Fibroblast of lung (primary cell): ENCODE measurements around the gene SLC34A1. TPM values are rescaled to one million over a fixed set of nuclear protein-coding genes. Genes with fewer than 3 reads are reported as not detected.
A peak's percentile ranks its signal among the peaks of the same experiment; 100 is the strongest.

Experiments used
- DNase-seq, 2 donors: peaks; one replicate each; pipeline versions ENCODE4 v3.0.0 to v3.0.0-alpha.2; 2010; ENCODE audit warnings: low read depth in 2 of 2
- H2AFZ ChIP-seq: 2 replicates; pipeline ENCODE4 v1.5.1; 2012; ENCODE audit warnings: low read length, control low read depth, inconsistent platforms
- H3K27ac ChIP-seq: 2 replicates; pipeline ENCODE4 v1.5.1; 2011; ENCODE audit warnings: low read length, control low read depth; ENCODE audit not compliant: insufficient read depth
- H3K27me3 ChIP-seq: 2 replicates; pipeline ENCODE4 v1.5.1; 2011; ENCODE audit warnings: mild to moderate bottlenecking, low read length; ENCODE audit not compliant: control insufficient read depth, insufficient read depth
- H3K36me3 ChIP-seq: 2 replicates; pipeline ENCODE4 v1.5.1; 2011; ENCODE audit warnings: low read length; ENCODE audit not compliant: control insufficient read depth, insufficient read depth
- H3K4me1 ChIP-seq: 2 replicates; pipeline ENCODE4 v1.5.1; 2011; ENCODE audit warnings: low read length; ENCODE audit not compliant: control insufficient read depth, insufficient read depth; ENCODE audit errors: extremely low read depth
- H3K4me2 ChIP-seq: 2 replicates; pipeline ENCODE4 v1.5.1; 2011; ENCODE audit warnings: low read length, control low read depth; ENCODE audit not compliant: insufficient read depth; ENCODE audit errors: extremely low read depth
- H3K4me3 ChIP-seq, 4 experiments: fragments of 200-600 bp in 1 of 4; sonication (generic) in 1 of 4; replicated peaks in 1 of 4; 2 replicates each; pipeline ENCODE4 v1.5.1; 2011 to 2016; ENCODE audit warnings: low read length in 4 of 4, low read depth in 3 of 4, mild to moderate bottlenecking in 3 of 4, control low read depth in 2 of 4, inconsistent platforms in 1 of 4, mixed read lengths in 1 of 4; ENCODE audit not compliant: insufficient read depth in 1 of 4; ENCODE audit errors: control extremely low read depth in 1 of 4
- H3K79me2 ChIP-seq: 2 replicates; pipeline ENCODE4 v1.5.1; 2012; ENCODE audit warnings: mild to moderate bottlenecking, low read length, inconsistent platforms; ENCODE audit not compliant: control insufficient read depth, insufficient read depth
- H3K9ac ChIP-seq: 2 replicates; pipeline ENCODE4 v1.5.1; 2011; ENCODE audit warnings: mild to moderate bottlenecking, low read length, control low read depth; ENCODE audit not compliant: insufficient read depth
- H3K9me3 ChIP-seq: 2 replicates; pipeline ENCODE4 v1.5.1; 2012; ENCODE audit warnings: low read depth, low read length; ENCODE audit not compliant: control insufficient read depth, insufficient read depth
- H4K20me1 ChIP-seq: 2 replicates; pipeline ENCODE4 v1.5.1; 2011; ENCODE audit warnings: low read length; ENCODE audit not compliant: control insufficient read depth, insufficient read depth; ENCODE audit errors: extremely low read depth
- EZH2 ChIP-seq: IDR thresholded peaks from 2 replicates; pipeline ENCODE4 v1.5.1; 2012; ENCODE audit warnings: low read length, control low read depth, mild to moderate bottlenecking; ENCODE audit errors: missing control alignments
- polyA plus RNA-seq, 2 donors: library from polyadenylated mRNA; depleted of rRNA in 1 of 2; stranded (reverse) in 1 of 2; unstranded in 1 of 2; fragments of >200 nt; gene quantifications; 2 replicates each; pipeline ENCODE4 v1.2.1, GENCODE V29; 2011 to 2012; ENCODE audit warnings: missing spikeins in 1 of 2
- total RNA-seq: library from RNA; depleted of rRNA; stranded (reverse); fragments of >200 nt; gene quantifications from 2 replicates; pipeline ENCODE4 v1.2.1, GENCODE V29; 2014
- TF ChIP-seq, protein P1 (sequence below), 2 donors: IDR thresholded peaks in 1 of 2; conservative IDR thresholded peaks in 1 of 2; 1 replicate in 1 of 2; 2 replicates in 1 of 2; pipeline ENCODE4 v1.5.1; 2011 to 2012; ENCODE audit warnings: low read length in 2 of 2, control low read depth in 1 of 2, inconsistent platforms in 1 of 2, low read depth in 1 of 2, mild to moderate bottlenecking in 1 of 2

Gene SLC34A1
- total and polyA plus RNA-seq, 2 donors (not counting 1 experiment from before 2014, with no cell fraction given): not detected

DNA sequence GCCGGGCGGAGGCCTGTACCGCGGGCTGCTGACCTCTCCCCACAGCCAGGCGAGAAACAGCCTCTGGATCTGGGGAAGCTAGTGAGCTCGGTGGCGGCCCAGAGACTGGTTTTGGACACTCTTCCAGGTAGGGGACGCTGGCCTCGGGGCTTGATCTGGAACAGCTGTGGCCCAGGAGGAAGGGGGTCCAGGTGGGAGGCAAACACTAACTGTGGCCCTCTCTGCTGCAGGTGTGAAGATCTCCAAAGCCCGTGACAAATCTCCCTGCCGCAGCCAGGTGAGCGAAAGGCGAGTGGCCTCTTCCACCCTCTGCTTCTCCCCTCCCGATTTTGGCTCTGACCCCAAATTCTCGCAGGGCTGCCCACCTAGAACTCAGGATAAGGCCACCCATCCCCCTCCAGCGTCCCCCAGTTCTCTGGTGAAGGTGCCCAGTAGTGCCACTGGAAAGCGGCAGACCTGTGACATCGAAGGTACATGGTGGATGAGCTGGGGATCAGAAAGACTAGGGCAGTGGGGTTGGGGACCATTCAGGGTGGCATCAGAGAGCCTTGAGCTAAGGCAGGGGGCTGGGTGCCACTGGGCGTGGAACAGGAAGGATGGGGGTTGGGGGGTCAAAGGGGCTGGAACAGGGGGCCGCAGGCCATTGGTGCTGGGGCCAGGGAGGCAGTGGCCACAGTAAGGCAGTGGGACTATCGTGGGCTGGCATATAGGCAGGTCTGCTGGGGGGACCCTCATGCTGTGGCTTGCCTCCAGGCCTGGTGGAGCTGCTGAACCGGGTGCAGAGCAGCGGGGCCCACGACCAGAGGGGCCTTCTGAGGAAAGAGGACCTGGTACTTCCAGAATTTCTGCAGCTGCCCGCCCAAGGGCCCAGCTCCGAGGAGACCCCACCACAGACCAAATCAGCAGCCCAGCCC is 12.9 kb upstream of the SLC34A1 start:
- Histone ChIP-seq H3K4me2 (peak overlapping the region; percentile 69), H3K4me3 (peak overlapping the region; percentile 17 to 63 (median 52)), H4K20me1 (no peaks in the 10 kb centered on the region), H3K36me3 (no peaks in the 10 kb centered on the region), H3K79me2 (no peaks in the 10 kb centered on the region), H3K27ac (no peak overlapping the region), H3K9ac (peak overlapping the region; percentile 51), H3K9me3 (no peaks in the 10 kb centered on the region), H3K4me1 (peaks cover 2% of the 10 kb centered on the region), H2AFZ (peak overlapping the region; percentile 67), H3K27me3 (no peaks in the 10 kb centered on the region)
- DNase-seq: no peak
- TF ChIP-seq, protein P1, sequence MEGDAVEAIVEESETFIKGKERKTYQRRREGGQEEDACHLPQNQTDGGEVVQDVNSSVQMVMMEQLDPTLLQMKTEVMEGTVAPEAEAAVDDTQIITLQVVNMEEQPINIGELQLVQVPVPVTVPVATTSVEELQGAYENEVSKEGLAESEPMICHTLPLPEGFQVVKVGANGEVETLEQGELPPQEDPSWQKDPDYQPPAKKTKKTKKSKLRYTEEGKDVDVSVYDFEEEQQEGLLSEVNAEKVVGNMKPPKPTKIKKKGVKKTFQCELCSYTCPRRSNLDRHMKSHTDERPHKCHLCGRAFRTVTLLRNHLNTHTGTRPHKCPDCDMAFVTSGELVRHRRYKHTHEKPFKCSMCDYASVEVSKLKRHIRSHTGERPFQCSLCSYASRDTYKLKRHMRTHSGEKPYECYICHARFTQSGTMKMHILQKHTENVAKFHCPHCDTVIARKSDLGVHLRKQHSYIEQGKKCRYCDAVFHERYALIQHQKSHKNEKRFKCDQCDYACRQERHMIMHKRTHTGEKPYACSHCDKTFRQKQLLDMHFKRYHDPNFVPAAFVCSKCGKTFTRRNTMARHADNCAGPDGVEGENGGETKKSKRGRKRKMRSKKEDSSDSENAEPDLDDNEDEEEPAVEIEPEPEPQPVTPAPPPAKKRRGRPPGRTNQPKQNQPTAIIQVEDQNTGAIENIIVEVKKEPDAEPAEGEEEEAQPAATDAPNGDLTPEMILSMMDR (conservative IDR thresholded peaks at IDR 0.05 in 1 of 2, IDR thresholded peaks at IDR 0.05 in 1 of 2; ENCODE audit: low read depth in 1 of 2, low read length in 2 of 2): peak in 1 of 2 donors; percentile 4
- TF ChIP-seq EZH2: no peak

DNA sequence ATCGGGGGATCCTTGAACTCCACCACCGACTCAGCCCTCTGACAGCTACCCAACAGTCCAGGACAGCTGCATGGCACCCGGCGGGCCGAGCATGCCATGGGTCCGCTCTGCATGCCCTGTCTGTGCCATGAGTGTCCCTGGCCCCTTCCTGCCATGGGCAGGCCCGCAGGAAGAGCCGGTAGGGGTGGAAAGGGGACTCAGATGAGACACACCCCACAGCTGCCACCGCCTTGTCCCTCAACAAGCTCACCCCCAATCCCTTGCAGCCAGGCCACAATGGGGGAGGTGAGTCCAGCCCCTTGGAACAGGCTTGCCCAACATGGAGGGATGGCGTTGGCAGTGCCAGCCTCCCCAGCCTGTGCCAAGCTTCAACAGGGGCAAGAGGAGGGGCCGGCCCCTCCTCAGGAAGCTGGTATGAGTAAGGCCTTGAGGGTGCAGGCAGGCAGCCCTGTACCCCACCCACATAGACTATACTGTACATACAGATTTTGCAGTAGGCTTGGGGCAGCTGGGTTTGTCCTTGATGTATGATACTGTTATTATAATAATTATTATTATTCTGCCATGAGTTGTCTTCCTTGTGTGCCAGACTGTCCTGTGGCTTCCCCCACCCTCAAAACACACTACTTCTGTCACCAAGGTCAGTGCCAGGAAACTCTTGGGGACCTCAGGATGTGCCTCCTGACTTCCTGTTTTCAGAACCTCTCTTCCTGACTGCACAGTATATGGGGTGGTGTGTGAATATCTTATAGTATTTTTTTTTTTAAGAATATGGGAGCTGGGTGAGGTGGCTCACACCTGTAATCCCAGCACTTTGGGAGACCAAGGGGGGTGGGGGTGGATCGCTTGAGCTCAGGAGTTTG is 12.0 kb upstream of the SLC34A1 start:
- Histone ChIP-seq H3K79me2 (no peaks in the 10 kb centered on the region), H3K4me1 (no peaks in the 10 kb centered on the region), H3K4me3 (no peak overlapping the region), H3K27ac (no peak overlapping the region), H3K36me3 (no peaks in the 10 kb centered on the region), H3K9me3 (no peaks in the 10 kb centered on the region), H3K9ac (no peak overlapping the region), H2AFZ (no peak overlapping the region), H3K4me2 (no peak overlapping the region), H3K27me3 (no peaks in the 10 kb centered on the region), H4K20me1 (no peaks in the 10 kb centered on the region)
- DNase-seq: no peak
- TF ChIP-seq EZH2: no peak
- TF ChIP-seq, protein P1 (conservative IDR thresholded peaks at IDR 0.05 in 1 of 2, IDR thresholded peaks at IDR 0.05 in 1 of 2; ENCODE audit: low read depth in 1 of 2, low read length in 2 of 2): no peak

DNA sequence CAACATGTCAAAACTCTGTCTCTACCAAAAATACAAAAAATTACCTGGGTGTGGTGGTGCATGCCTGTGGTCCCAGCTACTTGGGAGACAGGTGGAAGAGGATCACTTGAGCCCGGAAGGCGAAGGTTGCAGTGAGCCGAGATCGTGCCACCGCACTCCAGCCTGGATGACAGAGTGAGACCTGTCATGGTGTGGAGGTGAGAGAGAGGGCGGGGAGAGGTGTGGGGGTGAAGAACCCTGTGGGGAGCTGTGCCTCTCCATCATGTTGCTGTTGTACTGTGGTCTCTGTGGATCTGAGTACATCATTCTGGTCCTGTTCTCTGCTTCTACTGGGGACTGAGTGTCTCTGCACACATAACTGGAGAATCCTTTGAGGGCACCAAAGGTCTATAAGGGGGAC is 11.3 kb upstream of the SLC34A1 start:
- no peak overlapping the region for H3K27ac ChIP-seq

More for the DNA sequence above, 11.3 kb upstream of the SLC34A1 start:
- no peak overlapping the region for H3K4me2 ChIP-seq
- no peaks in the 10 kb centered on the region for H3K4me1 ChIP-seq
- no peak overlapping the region for H2AFZ ChIP-seq
- no peak overlapping the region for H3K4me3 ChIP-seq
- no peaks in the 10 kb centered on the region for H3K9me3 ChIP-seq
- no peaks in the 10 kb centered on the region for H3K79me2 ChIP-seq
- no peaks in the 10 kb centered on the region for H4K20me1 ChIP-seq
- no peak for TF ChIP-seq EZH2
- TF ChIP-seq, protein P1 (conservative IDR thresholded peaks at IDR 0.05 in 1 of 2, IDR thresholded peaks at IDR 0.05 in 1 of 2; ENCODE audit: low read depth in 1 of 2, low read length in 2 of 2): no peak
- no peaks in the 10 kb centered on the region for H3K36me3 ChIP-seq
- H3K9ac ChIP-seq: no peak overlapping the region
- DNase-seq: no peak
- no peaks in the 10 kb centered on the region for H3K27me3 ChIP-seq
